ENCODE data around the gene HOXD9.
A peak's percentile ranks its signal among the peaks of the same experiment; 100 is the strongest.

HOXD9 gene

DNA sequence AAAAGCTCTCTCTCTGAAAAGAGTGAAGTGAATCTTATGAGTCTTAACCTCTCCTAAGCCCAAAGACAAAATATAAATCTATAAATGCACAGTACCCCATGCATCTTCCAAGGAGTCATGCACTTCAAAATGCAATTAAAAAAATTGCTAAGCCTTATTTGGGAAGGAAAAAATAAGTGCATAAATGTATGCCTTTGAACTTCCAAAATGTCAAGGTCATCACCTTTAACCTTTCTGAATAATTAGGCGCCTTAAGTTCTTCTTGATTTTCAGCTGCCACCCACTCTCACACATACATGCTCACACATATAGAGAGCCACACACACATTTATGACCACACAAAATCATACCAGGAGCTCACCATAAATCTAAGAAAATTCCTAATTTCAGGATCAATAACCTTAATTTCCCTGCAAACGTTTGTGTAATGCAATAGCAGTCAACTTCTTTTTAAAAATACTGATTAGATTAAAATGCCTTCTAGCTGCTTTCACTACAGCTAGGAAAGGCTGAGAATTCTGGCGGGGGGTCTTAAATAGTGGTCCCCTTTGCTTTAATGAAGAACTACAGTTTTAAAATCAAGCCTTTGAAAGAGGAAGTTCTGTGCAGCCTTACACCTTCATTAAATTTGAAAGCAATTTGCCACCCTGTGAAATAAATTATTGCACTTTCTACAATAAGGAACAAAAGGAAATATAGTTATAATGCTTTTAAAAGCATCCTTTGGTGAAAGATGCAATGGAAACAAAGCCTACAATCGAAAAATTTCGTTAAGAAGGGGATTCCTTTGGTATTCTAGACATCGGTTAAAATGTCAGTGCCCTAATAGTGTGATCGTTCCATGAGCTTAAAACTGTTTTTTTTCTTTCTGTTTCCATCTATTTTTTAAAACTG, 11.9 kb upstream of the HOXD9 start:
- DNase-seq (ENCODE audit: low read depth): no peak

DNA sequence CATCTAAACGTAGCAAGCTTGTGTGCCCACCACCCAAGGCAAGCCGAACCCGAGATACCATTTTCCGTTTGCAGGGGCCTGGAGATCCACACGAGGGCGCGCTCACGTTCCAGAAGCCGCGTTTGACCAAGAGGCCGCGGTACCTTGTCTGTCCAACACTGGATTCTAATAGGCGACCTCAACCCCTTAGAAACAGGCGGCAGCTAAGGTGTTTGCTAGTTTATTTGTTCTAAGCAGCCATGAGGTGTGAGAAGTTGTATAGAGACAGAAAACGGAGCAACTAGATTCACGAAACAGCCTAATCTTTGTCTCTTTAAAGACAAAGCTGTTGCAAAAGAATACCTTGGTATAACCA, 11.2 kb upstream of the HOXD9 start:
- peak; percentile 41 for DNase-seq (ENCODE audit: low read depth)

DNA sequence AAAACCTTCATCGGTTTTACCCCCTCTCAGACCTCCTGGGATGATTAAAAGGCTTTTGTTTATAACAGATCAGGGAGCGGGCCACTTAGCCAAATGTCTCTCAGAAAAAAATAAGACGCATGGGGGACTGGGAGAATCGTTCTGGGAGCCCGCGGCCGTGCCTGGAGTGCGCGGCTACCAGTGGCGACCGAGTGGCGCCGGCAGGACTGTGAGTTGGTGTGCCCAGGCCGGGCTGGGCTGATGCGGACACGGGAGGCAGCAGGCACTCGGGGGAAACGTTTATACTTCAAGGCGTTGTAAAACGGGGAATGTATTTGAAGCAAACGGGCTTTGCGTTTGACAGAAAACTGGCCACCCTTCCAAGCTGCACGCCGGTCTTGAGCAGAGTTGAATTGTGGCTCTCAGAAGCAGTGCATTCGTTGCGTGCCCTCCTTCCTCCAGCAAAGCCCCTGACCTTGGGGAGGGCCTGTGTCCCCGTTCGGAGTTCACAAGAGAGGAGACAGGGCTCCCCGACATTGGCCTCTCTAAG, 10.6 kb upstream of the HOXD9 start:
- no peak for DNase-seq (ENCODE audit: low read depth)

DNA sequence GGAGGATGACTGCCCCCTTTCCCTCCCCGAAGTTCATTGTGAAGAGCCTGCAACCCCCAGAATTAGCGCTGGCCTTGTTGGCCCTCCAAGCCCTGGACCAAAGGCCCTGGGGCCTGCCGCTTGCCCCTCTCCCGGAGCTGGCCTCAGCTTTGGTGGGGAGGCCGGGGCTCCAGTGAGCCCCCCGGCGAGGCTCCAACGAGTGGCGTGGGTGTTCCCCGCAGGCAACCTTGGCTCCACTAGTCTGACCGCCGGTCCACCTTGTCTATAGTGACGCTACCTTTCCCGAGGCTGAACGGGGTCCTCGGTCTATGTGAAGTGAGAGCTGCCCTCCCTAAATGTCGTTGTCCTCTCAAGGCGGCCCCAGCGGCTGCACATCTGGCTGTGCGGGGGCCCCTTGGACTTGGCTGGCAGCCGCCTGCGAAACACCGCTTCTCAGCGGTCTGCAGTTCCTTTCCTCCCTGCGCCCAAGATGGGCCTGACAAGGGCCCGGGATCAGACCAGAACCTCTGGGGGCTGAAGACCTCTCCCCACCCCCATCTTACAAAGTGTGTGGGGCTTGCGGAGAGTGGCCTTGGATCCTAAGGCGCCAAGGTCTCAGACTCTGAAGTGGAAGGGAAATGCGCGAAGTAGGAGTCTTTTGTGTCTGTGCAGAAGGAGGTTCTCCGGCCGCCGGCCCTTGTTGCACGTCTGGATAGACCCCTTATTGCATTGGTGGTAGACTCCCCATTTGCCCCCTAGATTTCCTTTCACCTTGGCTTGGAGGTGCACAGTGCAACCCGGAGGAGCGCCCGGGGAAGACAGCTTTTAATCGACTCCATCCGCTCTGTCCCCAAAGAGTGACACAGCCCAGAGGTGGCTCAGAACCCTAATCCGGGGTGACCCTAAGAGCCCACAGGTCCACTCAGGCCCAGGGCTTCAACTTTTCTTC, 9.9 kb upstream of the HOXD9 start:
- DNase-seq (ENCODE audit: low read depth): no peak

DNA sequence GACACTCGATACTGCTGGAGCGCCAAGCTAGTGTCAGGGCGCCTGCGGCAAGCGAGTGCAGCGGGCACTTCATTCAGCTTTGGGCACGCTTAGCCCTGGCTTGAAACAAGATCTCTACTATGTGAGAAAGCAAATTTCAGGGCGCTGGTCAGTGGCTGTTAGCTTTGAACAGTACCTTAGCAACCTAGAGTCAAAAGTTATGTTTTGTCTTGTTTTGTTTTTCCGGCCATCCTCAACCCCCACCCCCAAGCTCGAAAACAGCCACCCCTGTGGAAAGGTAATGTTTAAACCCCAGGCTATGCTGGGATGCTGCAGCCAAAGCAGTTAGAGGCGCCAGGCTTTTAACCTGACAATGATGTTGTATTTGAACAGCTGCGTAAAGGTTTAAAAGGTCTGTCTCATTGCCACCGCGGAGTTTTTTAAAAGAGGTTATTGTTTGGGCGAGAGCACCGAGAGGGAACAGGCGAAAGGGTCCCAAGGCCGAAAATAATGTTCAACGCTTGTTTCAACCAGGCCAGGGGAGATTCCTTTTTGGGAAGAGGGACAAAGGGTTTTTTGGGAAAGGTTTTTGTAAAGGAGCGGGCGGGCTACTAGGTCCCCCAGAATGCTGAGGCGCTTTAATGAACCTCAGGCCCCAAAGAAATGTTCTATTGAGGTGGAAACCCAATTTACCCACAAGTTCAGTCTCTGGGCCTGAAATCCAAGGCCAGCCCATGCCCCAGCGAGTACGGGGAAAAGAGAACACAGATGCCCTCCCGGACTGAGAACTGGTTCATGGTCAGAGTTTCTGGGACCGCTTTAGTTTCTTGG, 8.2 kb upstream of the HOXD9 start:
- no peak for DNase-seq (ENCODE audit: low read depth)

DNA sequence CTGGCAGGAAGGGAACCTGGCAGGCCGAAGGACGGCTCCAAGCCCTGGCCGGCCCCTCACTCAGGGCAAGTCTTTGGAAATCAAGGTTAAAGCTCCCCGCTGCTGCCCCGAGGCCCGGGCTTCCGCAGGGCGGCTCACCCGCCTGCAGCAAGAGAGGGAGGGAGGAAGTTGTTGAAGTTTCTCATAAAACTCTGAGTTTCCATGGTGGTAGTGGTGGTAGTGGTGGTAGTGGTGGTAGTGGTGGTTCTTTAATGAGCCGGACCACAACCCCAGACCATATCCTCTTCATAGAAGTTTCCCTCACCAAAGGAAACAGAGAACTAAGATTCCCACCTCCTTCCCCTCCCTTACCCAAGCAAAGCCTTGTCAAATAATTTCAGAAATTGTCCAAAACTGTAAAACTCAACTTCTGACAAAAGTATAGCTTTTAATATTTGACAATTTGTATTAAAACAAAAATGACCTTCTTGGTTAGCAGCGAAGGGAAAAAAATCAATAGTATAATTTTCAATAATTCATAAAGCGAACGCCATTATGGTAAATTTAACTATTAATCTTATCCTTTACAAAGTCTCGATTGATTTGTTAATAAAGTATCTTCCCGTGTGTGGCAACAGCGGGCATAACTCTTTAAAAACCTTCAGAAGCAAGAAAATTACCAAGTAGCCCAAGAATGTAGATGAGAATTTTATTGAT, 7.4 kb upstream of the HOXD9 start:
- no peak for DNase-seq (ENCODE audit: low read depth)

DNA sequence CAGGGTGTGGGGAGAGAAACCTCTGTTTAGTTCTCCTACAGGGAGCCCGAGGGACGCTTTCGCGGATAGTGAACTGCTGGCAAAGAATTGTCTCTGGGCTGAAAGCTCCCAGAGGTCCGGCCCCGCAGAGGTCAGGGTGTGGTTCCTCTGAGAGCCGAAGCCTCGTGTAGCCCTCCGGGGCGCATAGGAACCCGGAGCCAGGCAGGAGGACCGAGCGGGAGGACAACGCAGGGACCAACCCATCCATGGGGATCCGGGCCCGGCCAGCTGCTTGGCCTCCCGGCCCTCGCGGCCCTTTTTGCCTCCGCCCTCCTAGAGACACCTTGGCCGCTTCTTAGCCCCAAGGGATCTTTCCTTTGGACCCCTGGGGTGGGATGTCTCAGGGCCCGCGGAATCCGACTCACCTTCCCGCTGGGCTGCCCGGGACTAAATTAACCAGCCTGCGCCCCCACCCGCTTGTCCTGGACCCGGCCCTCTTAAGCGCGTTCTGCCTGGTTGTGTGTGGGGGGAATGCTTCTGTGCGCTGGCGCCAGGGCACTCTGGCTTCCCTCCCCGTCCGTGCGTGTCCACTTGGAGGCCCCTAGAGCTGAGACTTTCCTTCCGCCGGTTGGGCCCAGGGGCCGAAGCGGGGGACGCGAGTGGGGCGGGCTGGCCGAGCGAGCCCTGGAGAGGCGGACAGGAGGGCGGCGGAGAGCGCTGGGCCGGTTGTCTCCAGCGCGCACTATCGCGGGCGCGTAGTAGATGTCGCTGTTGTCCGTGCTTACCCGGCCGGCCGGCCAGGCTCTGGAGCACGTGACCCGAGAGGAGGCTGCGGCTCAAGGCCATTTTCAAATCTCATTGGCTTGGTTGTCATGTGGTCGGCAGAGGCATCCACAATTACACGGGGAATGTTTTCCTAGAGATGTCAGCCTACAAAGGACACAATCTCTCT, 6.4 kb upstream of the HOXD9 start, which contains the start of gene HOXD10:
Gene HOXD10 (plus strand): TSS at position 896 of the 931 bp plus-strand sequence. CDS start 56 bp downstream, outside the sequence.
- no peak for DNase-seq (ENCODE audit: low read depth)

DNA sequence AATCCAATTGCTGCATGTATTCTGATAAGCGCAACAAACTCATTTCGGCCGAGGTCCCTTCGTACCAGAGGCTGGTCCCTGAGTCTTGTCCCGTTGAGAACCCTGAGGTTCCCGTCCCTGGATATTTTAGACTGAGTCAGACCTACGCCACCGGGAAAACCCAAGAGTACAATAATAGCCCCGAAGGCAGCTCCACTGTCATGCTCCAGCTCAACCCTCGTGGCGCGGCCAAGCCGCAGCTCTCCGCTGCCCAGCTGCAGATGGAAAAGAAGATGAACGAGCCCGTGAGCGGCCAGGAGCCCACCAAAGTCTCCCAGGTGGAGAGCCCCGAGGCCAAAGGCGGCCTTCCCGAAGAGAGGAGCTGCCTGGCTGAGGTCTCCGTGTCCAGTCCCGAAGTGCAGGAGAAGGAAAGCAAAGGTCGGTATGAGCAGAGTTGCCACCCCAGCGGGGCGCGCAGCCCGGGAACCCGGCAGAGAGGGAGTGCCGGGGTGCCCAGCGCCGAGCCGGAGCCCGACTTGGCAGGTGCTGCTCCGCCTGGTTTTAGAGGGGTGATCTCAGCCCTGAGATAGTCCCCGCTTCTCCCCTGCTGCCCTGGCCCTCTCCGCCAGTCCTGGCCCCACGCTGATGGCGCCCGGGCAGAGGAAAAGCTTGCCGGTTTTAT, 5.2 kb upstream of the HOXD9 start:
- no peak for DNase-seq (ENCODE audit: low read depth)

DNA sequence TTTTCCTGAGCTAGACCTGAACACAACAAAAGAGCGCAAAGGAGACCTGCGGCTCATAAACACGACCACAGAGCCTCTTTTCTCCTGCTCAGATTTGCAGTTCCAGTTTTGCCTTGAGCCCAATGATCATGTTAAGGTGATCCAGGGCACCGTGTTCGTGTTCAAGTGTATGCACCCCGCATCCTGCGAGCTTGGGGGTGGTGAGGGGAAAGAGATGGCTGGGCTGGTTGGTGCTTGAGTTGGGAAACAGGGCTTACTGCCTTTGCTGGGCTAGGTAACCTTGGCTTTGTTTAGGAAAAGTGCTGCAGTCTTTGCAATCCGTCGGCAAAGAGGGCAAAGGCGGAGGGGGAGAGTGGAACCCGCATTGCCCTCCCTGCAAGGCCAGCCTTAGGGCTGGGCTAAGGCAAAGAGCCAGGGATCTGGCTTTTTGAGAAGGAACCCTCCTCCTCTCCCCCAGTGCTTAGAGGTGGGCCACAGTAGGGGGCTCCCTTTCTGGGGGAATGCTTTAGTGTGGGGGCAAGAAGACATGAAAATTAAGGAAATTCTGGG, 4.6 kb upstream of the HOXD9 start:
- DNase-seq (ENCODE audit: low read depth): no peak

DNA sequence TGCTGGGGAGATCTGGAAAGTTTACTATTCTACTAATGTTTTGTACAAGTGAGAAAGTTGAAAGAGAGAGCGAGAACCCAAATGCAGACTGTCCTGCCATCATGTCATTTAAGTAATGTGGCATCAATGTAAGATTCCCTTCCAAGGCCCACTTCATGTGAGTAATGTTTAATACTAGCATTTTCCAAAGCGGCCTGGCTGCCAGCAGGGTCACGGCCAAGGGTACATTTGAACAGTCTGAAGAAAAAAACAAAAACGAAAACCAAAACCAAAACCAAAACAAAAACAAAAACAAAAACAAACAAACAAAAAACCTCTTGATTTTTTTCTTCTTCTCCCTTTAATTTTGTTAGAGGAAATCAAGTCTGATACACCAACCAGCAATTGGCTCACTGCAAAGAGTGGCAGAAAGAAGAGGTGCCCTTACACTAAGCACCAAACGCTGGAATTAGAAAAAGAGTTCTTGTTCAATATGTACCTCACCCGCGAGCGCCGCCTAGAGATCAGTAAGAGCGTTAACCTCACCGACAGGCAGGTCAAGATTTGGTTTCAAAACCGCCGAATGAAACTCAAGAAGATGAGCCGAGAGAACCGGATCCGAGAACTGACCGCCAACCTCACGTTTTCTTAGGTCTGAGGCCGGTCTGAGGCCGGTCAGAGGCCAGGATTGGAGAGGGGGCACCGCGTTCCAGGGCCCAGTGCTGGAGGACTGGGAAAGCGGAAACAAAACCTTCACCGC, 3.7 kb upstream of the HOXD9 start:
- no peak for DNase-seq (ENCODE audit: low read depth)

DNA sequence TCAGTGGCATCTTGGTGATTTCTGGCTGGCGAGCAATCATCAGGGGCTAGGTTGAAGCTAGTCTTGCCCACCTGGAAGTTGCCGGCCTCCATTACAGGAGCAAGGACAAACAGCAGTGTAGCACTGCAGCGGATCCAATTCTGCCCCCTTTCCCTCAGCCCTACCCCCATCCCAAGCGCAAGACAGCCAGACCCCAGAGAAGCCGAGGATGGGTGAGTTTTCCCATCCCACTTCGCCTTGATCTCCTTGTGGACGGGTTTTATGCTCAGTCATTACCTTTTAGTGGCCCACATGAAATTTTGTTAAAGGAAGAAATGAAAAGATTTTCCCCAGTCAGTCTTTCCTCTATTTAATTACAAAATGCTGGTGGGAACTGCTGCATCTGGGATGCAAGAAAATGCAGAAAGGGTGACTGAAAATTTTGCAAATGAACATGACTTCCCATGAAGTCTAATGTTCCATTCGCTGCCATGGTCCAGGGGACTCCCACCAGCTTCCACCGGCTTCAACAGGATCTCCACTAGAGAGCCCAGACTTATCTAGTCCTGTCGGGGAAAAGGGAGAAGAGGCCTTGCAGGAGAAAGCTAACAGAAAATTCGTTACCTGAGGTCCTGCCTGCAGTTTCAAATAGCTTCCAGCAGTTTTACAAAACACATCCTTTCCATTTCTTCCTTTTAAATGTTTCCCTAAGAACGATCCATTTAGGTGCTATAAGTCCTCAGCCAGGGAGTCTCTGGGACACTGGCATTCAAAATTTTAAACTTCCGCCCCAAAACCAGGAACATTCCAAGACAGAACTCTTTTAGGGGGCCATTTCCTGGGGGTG, 1.9 kb upstream of the HOXD9 start:
- no peak for DNase-seq (ENCODE audit: low read depth)

DNA sequence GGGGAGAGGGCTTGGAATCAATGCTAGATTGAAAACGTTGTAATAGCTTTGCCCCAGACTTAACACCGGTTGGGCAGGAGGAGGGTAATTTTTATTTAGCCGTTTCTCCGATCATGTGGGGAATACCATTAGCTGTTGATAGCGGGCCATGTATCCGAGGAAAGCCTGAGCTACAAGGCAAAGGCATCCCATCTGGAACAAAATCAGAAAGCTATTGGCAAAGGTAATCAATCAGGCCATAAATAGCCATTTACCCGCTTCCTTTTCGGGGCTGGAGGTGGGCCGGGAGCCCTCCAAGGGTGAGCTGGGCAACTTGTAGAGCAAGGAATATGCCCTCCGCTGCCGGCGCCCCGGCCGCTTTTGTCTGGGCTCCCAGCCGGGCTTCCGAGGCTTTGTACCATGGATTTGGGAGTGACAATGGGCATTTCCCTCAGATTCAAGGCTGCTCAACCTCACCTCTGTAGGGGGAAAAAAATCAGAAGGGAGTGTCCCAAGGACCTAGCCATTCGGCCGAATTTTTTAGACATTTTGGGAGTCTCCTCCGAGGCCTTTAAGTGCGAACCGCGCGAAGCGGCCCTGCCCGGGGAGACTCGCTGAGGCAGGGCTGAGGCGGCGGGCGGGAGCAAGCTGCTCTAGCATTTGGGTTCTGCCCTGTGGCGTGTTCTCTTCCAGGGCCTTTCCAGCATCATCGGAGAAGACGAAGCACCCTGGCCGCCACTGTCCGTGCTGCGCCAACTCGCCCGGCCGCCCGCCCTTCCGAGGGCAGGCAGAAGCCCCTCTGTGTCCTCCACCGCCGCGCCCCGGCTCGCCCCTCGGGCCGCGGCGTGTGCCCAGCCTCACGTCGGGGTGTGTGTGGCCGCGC, 1.1 kb upstream of the HOXD9 start:
- no peak for DNase-seq (ENCODE audit: low read depth)

DNA sequence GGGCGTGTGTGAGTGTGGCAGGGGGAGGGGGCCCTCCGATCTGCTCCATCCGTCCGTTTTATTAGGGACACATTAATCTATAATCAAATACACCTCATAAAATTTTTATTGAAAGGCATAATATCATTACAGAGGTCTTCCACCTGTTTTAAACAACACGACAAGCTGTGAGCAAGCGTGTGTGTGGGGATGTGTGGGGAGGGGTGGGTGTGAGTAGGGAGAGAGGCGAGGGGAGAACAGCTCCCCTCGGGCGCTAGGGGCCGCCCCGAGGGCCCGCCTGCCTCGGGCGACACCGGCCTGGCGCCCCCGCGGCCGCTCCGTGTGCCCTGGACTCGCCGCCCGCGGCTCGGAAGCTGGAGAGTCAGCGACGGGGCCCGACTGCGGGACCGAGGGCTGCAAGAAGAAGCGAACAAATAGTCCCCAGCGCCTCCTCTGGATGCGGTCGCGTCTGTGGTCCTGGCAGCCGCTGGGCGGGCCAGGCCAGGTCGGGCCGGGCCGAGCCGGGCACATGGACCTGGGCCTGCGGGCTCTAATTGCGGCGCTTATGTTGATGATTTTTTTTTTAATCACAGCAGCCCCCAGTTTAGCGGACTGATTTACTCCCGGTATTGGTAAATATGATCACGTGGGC, 352 bp upstream of the HOXD9 start:
- DNase-seq (ENCODE audit: low read depth): no peak

DNA sequence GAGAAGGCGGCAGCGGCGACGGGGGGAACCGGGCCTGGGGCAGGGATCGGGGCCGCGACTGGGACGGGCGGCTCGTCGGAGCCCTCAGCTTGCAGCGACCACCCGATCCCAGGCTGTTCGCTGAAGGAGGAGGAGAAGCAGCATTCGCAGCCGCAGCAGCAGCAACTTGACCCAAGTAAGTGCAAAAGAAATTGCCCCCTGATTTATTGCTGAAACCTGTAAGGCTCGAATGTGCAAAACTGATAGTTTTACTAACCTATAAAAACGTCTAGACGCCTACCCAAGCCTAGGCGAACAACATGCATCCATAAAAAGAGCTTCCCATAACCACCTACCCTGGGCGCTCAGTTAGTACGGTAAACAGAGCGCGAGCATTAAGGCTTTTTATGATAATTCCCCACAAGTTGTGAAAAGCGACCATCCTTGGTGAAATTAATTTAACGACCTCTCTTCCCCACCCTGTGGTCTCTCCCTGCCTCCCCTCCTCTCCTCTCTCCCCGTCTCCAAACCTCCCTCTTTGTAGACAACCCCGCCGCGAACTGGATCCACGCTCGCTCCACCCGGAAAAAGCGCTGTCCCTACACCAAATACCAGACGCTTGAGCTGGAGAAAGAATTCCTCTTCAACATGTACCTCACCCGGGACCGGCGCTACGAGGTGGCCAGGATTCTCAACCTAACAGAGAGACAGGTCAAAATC, 1.0 kb downstream of the HOXD9 start:
- no peak for DNase-seq (ENCODE audit: low read depth)

DNA sequence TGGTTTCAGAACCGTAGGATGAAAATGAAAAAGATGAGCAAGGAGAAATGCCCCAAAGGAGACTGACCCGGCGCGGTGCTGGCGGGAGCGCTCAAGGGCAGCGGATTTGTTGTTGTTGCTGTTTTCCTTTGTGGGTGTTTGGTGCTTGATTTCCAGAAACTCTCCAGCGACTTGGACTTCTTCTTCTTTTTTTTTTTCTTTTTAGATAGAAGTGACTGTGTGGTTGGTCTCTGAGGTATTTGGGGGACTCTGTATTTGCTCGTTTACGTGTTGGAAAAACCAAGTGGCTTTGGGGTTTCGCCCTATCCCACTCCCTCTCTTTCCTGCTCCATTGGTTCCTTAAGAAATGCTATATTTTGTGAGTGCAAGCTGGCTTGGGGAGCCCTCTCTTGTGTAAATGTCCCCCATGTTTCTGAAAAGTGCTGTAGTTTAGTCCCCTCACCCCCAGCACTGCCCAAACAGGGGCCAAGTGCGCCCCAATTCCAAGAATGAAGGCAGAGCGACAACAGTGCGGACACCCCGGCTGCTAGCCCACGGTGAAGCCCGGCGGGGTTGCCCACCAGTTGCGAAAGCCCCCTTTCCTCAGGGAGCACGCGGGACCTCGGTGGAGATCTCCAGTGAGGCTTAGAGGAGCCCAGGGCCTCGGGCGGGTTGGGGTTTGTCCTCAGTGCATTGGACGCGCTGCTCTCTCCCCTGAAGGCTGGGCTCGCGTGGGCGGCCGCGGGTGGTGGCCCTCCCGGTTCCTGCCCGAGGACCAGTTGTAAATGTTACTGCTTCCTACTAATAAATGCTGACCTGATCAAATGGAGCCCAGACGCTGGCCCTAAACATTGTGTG, 1.8 kb downstream of the HOXD9 start:
- DNase-seq (ENCODE audit: low read depth): no peak
